Glomerular visceral epithelial cell (primary cell): ENCODE data around the gene CHTF18.

Source experiments
- DNase-seq: peaks from one replicate; pipeline ENCODE4 v3.0.0-alpha.2; 2016; ENCODE audit errors: extremely low spot score

CHTF18 gene

DNA sequence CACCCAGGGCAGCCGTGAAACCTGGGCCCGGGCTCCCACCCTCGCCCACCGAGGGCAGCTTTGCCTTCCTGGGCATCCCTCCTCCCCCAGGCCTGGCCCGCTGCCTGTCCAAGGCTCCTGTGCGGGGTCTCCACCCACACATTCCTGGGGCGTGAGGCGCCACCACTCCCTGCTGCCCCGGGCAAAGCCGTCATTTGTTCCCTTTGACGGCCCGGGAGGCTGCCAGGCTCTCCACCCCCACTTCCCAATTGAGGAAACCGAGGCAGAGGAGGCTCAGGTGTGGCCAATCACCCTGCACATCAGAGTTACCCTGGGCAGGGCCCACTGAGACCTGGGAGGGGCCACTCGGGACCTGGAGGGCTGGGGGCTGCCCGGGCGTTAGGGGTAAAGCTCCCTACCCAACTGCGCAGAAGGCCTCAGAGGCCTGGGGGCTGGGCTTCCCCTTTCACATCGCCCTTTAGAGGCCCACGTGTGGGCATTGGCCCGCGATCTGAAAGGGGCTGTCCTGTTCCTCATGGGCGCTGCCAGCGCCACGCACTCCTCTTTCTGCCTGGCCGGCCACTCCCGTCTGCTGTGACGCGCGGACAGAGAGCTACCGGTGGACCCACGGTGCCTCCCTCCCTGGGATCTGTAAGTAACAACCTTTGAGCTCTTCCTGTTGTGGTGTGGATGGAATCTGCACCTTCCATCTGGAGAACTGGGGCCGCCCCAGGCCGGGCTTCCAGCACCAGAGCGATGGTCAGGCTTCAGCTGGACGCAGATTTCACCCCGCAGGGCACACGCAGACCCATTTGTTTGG is 27.7 kb upstream of the CHTF18 start, which contains the start of gene MSLN:
Gene MSLN, plus strand, starts transcription at position 190 of the 799 bp plus-strand sequence. CDS start 1,947 bp downstream, outside the sequence.
- DNase-seq = no peak

DNA sequence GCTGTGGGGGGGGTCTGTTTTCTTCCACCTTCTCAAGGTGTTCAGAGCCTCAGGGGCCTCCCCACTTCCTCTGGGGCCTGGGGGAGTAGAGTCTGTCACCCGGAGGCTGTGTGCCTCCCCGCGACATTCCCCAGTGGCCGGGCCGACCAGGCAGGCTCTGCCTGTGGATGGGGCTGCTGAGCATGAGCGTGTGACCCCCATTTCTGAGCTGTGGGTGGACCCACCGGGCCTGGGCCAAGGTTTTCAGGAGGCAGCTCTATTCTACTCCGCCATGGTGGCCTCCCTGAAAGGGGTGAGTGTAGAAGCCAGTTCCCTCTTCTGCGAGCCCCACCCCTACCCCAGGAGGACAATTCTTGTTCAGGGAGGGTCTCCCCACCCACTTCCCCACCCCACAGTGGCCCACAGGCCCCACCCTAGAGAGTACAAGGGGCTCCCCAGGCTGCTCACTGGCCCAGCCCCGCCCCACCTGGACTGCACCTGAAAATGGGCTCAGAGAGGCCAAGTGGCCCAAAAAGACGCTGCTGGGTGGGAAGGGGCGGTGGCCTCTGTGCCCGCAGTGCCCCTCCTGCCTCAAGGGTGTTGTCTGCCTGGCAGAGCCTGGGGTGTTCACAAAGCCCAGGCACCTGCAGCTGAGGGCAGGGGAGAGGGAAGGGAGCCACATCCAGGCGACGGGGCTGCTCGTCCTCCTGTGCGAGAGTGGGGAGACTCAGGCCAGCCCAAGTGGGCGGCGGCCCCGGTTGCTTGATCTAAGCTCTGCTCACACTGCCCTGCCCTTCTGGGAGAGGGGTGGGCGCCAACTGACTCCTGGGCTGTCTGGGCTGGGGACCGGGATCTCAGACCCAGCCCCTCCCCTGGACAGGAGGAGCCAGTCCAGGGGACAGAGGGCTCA is 26.6 kb upstream of the CHTF18 start:
- DNase-seq = no peak

DNA sequence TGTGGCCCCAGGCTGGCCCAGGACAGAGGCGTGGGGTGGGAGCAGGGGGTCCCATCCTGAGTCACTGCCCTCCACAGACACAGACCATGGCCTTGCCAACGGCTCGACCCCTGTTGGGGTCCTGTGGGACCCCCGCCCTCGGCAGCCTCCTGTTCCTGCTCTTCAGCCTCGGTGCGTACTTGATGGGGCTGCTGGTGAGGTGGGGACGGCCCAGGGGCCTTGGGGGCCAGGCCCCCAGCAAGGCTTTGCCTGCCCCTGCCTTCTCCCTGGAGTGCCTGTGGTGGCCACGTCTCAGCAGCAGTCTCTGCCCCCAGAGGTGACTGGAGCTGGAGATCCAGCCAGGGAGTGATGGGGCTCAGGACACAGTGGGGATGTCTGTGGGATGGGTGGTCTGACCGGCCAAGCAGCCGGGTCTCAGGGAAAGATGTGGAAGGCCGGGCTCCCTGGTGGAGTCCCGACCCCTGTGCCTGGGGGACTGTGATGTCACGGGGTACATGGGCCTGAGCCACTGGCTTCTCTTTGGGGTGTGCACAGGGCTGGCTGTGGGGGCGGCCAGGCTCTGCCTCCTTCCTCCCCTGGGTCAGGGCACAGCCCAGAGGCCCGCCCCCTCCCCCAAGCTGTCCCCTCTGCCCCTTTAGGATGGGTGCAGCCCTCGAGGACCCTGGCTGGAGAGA is 25.7 kb upstream of the CHTF18 start:
- DNase-seq = no peak

DNA sequence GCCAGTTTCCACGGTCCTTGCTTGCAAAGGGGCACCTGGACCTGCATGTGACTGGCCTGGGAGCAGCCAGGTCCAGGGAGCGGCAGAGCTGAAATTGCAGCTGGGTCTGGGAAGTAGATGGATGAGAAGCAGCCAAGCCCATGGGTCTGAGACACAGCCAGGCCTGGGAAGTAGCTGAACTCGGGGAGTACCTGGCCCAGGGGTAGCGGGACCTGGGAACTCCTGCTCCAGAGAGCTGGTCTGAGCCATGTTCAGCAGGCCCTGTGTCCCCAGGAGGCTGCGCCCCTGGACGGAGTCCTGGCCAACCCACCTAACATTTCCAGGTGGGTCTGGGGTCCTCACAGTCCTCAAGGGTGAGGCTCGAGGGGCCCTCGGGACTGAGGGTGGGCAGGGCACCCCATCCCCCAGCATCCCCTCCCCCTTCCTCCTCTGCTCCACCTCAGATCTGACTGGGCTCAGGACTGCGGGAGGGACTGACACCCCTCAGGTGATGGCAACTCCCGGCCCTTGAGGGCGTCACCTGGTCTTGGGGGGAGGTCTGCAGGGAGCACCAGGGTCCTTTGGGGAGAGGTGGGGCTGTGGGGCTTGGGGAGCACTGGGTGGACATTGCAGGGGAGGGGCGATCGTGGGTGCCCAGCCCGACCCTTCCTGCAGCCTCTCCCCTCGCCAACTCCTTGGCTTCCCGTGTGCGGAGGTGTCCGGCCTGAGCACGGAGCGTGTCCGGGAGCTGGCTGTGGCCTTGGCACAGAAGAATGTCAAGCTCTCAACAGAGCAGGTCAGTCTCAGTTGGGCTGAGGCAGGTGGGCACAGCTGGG is 24.8 kb upstream of the CHTF18 start:
- no peak for DNase-seq

DNA sequence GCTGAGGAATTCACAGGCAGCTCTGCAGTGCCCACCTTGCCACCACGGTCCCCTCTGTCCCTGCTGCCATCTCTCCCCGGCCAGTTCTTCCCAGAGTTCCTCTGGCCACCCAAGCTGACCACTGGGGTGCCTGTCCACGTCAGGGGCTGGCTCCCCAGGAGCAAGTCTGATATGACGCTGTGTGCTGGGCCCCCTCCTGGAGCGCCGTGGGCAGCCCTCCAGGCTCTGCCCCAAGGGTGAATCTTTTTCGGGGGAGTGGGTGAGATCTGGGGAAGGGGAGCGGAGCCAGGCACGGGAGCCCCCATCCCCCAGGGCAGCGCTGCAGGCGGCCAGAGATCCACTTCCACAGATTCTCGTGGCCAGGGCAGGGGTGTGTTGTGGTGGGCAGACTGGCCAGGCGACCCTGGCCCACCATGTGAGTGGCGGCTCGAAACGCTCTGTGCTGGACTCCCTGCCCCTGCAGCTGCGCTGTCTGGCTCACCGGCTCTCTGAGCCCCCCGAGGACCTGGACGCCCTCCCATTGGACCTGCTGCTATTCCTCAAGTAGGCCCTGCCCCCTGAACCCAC is 24.2 kb upstream of the CHTF18 start:
- no peak for DNase-seq

DNA sequence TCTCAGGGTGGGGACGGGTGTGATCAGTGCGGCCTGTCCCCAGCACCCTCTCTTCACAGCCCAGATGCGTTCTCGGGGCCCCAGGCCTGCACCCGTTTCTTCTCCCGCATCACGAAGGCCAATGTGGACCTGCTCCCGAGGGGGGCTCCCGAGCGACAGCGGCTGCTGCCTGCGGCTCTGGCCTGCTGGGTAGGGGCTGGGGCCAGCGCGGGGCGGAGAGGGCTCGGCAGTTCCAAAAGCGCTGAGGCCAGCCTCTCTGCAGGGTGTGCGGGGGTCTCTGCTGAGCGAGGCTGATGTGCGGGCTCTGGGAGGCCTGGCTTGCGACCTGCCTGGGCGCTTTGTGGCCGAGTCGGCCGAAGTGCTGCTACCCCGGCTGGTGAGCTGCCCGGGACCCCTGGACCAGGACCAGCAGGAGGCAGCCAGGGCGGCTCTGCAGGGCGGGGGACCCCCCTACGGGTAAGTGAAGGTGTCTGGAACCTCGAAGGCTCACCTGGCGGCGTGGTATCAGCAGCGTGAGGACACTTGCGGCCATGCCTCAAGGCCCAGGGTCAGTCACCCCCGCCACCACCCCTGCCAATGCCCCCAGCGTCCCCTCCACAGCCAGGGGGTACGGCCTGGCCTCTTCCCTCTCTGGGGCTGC is 23.5 kb upstream of the CHTF18 start:
- no peak for DNase-seq

DNA sequence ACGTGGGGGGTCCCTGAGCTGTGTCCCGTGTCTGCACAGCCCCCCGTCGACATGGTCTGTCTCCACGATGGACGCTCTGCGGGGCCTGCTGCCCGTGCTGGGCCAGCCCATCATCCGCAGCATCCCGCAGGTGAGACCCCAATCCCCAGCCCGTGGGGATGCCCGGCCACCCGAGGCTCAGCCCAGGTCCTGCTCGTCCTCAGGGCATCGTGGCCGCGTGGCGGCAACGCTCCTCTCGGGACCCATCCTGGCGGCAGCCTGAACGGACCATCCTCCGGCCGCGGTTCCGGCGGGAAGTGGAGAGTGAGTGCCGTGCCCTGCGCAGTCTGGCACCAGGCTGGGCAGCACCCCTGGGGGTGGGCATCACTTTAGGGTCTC is 22.9 kb upstream of the CHTF18 start:
- no peak for DNase-seq

DNA sequence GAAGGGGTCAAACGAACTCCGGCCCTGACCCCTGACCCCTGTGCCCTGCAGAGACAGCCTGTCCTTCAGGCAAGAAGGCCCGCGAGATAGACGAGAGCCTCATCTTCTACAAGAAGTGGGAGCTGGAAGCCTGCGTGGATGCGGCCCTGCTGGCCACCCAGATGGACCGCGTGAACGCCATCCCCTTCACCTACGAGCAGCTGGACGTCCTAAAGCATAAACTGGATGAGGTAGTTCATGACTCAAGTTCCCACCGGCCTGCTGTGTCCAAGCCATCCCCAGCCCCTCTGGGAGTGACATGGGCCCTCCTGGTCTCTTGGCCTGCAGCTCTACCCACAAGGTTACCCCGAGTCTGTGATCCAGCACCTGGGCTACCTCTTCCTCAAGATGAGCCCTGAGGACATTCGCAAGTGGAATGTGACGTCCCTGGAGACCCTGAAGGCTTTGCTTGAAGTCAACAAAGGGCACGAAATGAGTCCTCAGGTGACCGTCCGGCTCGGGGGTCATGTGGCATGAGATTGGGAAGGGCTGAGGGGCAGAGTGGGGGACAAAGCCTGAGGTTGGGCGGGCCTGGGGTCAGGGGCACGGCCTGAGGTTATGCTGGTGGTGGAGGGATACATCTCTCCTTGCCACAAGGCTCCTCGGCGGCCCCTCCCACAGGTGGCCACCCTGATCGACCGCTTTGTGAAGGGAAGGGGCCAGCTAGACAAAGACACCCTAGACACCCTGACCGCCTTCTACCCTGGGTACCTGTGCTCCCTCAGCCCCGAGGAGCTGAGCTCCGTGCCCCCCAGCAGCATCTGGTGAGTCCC is 22.2 kb upstream of the CHTF18 start:
- no peak for DNase-seq

DNA sequence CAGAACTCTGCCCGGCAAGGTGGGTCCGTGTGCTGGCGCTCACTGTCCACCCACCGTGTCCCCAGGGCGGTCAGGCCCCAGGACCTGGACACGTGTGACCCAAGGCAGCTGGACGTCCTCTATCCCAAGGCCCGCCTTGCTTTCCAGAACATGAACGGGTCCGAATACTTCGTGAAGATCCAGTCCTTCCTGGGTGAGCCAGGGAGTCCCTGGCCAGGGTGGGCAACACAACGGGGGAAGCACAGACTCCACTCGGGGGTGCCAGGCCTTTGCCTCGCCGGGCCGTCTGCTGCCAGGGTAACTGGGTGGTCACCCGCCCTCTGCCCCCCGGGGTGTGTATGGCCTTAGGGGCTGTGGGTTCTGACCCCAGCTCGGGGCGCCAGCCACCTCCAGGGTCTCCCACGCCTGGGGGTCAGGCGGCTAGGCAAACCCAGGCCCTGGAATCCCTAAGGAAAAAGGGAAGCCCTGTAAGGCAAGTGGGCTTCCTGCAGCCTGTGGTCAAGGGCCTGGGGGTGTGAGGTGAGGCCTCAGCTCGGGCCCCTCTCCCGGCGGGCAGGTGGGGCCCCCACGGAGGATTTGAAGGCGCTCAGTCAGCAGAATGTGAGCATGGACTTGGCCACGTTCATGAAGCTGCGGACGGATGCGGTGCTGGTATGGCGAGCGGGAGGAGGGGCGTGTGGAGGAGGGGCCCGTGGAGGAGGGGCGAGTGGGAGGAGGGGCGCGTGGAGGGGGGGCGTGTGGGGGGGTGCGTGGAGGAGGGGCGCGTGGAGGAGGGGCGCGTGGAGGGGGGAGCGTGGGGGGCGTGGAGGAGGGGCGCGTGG is 21.4 kb upstream of the CHTF18 start:
- DNase-seq = no peak

DNA sequence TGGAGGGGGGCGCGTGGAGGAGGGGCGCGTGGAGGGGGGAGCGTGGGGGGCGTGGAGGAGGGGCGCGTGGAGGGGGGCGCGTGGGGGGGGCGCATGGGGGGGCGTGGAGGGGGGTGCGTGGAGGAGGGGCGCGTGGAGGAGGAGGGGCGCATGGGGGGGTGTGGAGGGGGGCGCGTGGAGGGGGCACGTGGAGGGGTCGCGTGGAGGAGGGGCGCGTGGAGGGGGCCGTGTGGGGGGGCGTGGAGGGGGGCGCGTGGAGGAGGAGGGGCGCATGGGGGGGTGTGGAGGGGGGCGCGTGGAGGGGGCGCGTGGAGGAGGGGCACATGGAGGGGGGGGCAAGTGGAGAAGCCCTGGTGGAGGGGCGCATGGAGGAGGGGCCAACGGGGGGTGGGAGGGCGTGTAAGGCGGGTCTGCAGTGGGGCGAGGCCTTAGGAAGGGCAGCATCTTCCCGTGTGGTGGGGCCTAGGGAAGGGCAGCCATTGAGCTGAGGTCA is 20.6 kb upstream of the CHTF18 start:
- DNase-seq = no peak

DNA sequence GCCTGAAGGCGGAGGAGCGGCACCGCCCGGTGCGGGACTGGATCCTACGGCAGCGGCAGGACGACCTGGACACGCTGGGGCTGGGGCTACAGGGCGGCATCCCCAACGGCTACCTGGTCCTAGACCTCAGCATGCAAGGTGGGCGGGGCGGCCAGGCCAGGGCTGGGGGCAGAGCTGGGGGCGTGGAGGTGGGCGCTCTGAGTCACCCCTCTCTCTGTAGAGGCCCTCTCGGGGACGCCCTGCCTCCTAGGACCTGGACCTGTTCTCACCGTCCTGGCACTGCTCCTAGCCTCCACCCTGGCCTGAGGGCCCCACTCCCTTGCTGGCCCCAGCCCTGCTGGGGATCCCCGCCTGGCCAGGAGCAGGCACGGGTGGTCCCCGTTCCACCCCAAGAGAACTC is 20.0 kb upstream of the CHTF18 start:
- DNase-seq = no peak

DNA sequence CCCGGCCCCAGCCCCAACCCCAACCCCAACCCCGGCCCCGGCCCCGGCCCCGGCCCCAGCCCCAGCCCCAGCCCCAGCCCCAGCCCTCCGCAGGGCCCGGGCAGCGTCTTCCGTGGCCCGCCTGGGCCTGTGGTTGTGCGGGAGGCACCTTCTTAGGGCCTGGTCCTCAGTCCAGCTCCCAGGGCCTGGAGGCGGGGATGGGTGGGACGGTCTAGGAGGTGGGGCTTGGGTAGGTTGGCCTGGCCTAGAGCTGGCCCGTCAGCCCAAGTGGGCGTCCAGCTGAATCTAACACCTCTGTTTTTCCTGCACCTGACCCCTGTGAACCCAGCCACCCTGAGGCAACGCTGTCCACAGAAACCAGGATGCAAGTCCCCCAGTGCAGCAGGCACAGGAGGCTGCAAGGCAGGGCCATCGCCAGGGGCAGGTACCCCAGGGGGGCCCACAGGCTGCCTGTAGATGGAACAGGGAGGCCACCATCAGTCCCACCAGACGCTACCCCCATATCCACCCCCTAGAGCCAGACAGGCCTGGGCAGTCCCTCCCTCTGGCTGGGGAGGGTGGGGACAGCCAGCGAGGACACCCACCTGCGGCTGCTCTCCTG is 19.1 kb upstream of the CHTF18 start:
- DNase-seq = no peak

DNA sequence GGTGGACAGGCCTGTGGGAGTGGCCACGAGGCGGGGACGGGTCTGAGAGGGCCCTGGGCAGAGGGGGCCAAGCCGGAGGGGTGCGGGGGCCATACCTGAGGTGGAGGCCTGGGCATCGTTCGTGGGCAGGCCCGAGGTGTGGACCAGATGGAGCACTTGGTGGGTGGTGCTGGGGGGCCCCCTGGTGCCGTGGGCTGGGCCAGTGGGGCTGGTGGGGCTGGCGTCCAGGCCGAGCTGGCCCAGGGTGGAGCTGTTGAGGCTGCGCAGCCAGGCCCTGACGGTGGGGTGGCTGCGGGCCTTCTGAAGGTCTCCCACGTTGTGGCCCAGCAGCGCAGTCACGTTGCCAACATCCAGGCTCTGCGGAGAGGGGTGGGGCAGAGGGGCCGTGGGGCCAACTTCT is 18.5 kb upstream of the CHTF18 start:
- no peak for DNase-seq

DNA sequence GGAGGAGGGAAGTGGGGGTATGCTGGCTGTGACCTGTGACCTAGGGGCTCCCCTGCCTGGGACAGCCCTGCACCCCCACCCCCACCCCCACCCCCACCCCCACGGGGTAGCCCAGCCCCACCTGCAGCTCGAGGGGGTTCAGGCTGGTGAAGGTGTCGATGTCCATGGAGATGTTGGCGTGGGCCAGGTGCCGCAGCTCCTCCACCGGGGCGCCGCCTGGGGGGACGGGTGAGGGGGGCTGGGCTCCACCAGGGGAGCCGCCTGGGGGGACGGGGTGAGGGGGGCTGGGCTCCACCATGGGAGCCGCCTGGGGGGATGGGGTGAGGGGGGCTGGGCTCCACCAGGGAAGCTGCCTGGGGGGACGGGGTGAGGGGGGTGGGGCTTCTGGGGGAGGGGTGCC is 18.0 kb upstream of the CHTF18 start:
- no peak for DNase-seq

DNA sequence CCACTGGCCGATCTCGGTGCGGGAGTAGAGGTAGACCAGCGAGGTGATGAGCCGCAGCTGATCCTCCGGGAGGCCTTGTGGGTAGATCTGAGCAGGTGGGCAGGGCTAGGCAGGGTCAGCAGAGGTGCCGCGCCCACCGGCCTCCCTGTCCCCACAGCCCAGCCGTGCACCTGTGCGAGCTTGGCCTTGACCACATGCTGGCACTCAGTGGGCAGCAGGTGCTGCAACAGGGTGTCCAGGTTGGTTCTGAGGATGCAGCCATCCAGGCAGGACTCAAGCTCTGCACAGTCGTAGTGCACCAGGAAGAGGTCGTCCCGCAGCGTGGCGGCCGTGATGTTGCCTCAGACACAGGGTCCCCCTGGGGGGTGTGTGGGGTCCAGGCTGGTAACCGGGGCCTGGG is 15.5 kb upstream of the CHTF18 start:
- no peak for DNase-seq

DNA sequence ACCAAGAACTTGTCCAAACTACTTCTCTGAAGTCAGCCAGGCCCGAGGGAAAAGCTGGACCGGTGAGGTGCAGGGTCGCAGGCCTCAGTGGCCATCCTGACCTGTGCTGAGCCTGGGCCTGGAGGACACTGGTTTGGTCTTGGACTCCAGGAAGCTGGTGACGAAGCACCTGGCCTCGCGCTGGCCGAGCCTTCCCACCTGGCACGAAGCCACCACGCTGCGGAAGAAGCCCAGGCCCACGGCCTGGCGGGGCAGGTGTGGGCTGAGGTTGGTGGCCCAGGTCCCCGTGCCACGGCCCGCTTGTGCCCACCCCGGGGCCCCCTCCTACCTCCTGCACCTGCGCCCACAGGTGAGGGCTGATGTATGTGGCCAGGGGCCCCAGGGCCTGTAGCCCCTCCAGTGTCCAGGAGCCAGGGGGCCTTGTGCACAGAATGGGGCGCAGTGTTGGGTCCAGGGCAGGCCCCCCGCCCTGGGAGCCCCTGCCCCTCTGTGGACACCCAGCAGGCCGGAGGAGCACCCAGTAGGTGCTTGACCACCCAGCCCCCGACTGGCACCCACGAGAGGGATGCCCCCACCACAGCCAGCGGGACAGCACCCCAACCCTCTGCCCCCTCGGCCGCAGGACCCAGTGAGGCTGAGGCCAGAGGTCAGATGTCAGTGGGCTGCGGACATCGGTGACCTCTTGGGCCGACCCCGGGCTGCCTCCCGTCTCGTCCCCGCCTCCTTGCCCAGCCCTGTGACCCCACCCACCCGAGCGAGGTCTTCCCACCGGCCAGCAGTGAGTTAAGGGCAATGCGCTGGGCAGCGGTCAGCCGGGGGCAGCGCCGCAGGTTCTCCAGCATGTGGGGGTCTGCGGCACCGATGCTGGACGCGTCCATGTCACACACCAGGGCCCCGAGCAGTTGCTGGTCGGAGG is 14.1 kb upstream of the CHTF18 start:
- no peak for DNase-seq

DNA sequence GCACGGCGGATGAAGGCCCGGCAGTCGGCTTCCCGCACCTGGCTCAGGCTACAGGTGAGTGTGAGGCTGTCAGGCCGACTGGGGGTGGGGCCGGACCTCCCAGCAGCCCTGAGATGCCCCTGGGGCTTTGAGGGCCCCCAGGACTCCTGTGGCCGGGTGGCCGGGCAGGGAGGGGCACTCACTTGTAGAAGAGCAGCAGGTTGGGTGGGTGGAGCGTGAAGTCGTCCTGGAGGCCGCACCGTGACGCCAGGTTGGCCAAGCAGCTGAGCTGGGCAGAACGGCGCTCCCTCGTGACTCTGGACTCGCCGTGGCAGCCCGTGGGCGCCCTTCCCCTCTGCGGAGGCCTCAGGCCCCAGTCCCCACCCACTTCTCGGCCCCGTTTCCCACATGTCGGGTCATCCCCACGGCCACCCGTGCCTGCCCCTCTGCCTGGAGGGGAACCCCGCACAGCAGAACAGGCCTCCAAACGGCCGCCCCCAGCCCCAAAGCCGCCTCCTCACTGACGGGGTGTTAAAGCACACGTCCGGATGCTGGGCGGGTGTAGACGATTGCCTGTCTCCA is 13.1 kb upstream of the CHTF18 start:
- no peak for DNase-seq
